Effector CD4-positive, alpha-beta T cell (primary cell): ENCODE results near the gene NLRP9.

Source experiments
- DNase-seq: peaks from one replicate; pipeline ENCODE4 v3.0.0-alpha.2; 2020

NLRP9 gene

GRCh38 chr19:55672418-55672817 lies 65.8 kb downstream of the NLRP9 start:
- no peak for DNase-seq

GRCh38 chr19:55671054-55671378 lies 67.2 kb downstream of the NLRP9 start:
- DNase-seq = no peak

- no peak for DNase-seq
Observed at GRCh38 chr19:55670280-55671053, 67.7 kb downstream of the NLRP9 start.

GRCh38 chr19:55669418-55670279 lies 68.6 kb downstream of the NLRP9 start:
- no peak for DNase-seq

GRCh38 chr19:55668603-55669348 lies 69.4 kb downstream of the NLRP9 start:
- DNase-seq = no peak

- no peak for DNase-seq
Observed at GRCh38 chr19:55667958-55668357, 70.2 kb downstream of the NLRP9 start.

GRCh38 chr19:55667511-55667910 lies 70.7 kb downstream of the NLRP9 start:
- no peak for DNase-seq

GRCh38 chr19:55667006-55667381 lies 71.2 kb downstream of the NLRP9 start:
- no peak for DNase-seq

GRCh38 chr19:55666343-55667005 lies 71.7 kb downstream of the NLRP9 start:
- no peak for DNase-seq

GRCh38 chr19:55663846-55664536 lies 74.2 kb downstream of the NLRP9 start:
- no peak for DNase-seq

- DNase-seq = no peak
Observed at GRCh38 chr19:55661826-55662225, 76.4 kb downstream of the NLRP9 start.

- DNase-seq = no peak
Observed at GRCh38 chr19:55660991-55661390, 77.2 kb downstream of the NLRP9 start.

GRCh38 chr19:55660404-55660803 lies 77.8 kb downstream of the NLRP9 start:
- no peak for DNase-seq

GRCh38 chr19:55659822-55660221 lies 78.4 kb downstream of the NLRP9 start:
- no peak for DNase-seq

- DNase-seq = no peak
Observed at GRCh38 chr19:55658846-55659459, 79.2 kb downstream of the NLRP9 start.
